GM21360 (cell line): ENCODE data around the gene SYNPO2.
"Not testable (repeated sequence)": the region's sequence is repeated elsewhere in the genome, so short reads cannot be mapped to it uniquely, and the experiment has no call there.

ENCODE experiments used
- ATAC-seq: cut with Tn5 transposase; IDR thresholded peaks from one replicate; pipeline ENCODE4 v1.9.1; 2021; ENCODE audit warnings: mild to moderate bottlenecking, moderate library complexity; ENCODE audit not compliant: unreplicated experiment

The SYNPO2 gene

DNA sequence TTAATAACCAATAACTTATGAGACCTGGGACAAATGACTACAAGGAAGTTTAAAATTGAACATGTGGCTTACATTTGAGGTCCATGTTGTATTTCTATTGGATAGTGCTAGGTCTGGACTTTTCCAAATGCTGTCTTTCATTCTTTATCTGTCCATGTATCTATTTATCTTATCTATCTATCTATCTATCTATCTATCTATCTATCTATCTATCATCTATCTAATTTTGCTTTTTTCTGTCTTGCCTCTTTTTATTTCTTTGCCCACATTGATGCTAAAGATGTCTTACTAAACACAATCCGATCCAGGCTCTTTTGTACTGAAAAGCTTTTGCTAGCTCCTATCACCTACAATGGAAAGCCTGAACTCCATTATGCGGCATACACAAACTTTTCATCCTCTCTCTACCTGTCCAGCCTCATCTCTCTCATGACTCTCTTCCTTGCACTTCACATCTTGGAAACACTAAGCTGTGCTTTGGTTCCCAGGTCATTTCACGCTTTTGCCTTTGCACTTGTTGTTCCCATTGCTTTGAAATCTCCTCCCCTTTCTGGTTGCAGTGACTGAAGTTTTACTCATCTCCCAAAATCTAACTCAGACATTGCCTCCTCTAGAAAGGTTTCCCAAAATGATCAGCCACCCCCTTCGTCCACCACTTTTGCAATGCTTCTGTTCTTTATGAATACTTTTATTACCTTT, 107.2 kb downstream of the SYNPO2 start:
- no peak for ATAC-seq

DNA sequence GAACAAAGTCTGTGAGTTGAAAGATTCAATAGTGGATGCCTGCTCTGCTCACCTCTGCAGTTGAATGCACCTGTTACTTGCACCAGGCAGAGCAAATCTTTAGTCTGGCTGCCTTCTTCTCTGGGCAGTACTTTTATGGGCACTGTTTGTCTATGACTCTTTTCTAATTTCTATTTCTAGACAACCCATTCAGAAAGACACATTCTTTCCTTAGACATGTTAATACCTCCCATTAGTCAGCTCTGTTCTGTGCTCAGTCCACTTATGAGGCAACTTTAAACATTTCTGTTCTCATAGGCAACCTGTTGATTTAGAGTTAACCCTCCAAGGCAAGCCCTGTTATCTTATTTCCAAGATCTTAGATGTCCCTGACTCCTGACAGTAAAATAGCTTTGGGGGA, 108.9 kb downstream of the SYNPO2 start:
- no peak for ATAC-seq

DNA sequence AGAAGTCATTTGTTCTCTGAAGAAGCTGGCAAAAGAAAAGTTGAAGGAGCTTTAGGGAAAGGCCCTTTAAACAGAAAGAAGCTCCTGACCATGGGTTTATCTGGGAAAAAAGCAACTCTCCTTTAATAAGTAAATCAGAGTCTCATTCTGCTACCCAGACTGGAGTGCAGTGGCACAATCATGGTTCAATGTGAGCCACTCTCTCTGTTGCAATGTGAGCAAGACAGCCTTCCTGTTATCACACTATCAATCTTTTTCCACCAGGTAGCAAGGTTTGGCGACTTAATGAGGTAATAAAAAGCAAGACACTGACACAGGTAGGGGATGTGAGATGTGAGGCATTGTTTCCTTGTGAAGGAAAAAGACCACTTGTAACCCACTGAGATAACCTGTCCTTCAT, 111.3 kb downstream of the SYNPO2 start:
- ATAC-seq, result no peak

DNA sequence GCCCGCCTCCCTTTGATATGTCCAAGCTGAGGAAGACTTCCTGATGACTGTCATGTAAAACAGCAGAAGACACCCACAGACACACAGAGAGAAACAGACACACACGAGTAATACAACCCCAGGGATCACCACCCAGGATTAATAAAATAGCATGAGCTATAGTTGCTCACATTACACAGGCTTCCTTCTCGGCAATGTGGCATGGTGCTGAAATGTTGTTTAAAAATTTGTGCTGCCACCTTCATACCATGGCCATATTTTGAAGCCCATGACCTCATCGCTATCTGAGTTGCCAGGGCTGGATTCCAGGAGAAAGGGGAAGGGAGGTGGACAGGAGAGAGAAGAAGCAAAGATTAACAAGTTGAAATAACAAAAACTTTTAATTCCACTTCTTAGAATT, 111.7 kb downstream of the SYNPO2 start:
- ATAC-seq, result no peak

DNA sequence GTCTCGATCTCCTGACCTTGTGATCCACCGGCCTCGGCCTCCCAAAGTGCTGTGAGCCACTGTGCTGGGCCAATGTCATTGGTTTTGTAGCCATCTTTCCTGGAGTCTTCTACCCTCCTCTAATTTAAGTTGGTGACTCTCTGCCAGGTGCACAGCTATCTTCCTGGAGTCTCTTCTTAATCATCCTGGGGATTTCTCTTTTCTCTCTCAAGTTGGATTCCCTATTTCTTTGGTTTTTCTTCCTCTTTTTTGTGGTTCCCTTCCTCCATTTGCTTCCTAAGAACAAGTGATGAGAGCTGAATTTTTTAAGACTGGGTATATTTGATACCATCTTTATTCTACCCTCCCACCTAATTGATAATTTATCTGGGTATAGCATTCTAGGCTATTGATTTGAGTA, 113.8 kb downstream of the SYNPO2 start:
- ATAC-seq, result no peak

DNA sequence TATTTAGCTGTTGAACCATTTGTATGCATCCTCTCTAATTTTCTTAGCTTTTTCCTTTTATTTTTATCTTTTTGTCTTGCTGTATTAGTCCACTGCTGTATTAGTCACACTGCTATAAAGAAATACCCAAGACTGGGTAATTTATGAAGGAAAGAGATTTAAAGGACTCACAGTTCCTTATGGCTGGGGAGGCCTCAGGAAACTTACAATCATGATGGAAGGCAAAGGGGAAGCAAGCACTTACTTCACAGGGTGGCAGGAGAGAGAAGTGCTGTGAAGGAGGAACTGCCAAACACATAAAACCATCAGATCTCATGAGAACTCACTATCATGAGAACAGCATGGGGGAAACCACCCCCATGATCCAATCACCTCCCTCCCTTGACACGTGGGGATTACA, 114.3 kb downstream of the SYNPO2 start:
- not testable (repeated sequence) for ATAC-seq

DNA sequence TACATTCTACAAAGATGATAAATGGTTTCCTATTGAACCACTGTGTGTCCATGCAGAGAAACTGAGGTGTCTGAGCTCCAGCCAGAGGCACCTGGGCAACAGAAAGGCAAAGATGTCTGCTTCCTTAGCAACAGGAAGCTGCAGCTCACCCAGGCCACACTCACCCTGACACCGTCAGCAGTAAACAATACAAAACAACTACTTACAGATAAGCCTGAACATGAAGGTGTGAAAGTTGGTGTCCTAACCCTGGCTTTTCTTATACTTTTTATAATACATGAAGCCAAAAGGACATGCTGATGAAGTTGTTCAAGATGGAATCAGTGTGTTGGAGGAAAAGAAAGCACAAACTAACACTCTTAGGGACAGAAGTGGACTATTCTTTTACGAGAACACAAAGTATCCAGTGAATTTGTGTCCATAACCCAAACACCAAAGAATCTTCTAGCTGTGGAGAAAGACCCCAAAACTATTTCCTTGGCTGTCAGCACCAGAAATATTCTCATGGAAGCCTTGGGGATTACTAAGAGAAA, 117.3 kb downstream of the SYNPO2 start:
- ATAC-seq, result no peak

DNA sequence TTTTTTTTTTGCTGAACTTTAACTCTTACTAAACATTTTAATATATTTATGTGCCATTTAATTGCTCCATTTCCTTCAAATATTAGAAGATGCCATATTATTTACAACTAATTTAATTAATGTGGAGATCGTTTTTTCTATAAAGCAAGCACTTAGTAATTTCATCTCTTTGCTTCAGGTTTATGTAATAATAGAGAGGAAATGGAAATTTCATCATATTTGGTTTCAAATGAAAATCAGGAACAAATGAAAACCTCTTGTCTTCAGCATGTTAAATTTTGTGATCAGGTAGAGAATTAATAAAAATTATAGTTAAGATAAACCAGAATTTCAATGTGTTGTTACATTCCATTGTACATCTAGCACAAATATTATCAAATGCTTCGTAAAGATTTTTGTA, 120.1 kb downstream of the SYNPO2 start:
- no peak for ATAC-seq

DNA sequence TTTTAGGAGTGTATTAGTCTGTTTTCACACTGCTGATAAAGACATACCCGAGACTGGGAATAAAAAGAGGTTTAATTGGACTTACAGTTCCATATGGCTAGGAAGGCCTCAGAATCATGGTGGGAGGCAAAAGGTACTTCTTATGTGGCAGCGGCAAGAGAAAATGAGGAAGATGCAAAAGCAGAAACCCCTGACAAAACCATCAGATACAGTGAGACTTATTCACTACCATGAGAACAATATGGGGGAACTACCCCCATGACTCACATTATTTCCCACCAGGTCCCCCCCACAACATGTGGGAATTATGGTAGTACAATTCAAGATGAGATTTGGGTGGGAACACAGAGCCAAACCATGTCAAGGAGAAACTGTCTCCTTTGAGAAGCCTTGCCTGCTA, 121.6 kb downstream of the SYNPO2 start:
- not testable (repeated sequence) for ATAC-seq

DNA sequence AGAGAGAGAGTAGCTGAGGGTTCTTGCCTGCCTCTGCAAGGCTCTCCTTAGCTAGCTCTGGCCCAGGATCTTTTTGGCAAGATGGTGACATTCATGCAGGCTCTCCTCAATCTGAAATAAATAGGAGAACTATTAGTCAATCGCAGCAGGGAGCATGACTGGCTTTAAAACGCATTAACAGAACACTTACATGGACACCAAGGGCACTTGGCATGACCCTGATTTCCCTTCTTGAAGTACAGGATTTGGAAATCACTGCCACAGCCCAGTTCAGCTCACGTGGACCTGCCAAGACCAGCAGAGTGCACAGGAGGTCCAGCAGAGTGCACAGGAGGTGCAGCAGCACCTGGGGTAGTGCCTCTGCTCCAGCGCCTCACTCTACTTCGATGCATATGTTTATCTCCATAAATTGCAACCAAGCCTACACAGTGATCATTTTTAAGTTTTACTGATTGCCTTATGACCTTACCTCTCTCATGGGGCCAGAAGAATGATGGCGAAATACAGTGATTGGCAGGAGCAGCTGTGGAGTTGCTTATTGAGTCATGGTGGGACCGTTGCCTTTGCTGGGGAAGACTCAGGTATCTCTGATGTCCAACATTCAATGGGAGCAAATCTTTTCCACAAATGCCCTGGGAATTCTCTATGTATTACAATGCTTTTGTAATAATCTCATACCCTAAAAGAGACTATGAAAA, 122.4 kb downstream of the SYNPO2 start:
- ATAC-seq, result no peak

DNA sequence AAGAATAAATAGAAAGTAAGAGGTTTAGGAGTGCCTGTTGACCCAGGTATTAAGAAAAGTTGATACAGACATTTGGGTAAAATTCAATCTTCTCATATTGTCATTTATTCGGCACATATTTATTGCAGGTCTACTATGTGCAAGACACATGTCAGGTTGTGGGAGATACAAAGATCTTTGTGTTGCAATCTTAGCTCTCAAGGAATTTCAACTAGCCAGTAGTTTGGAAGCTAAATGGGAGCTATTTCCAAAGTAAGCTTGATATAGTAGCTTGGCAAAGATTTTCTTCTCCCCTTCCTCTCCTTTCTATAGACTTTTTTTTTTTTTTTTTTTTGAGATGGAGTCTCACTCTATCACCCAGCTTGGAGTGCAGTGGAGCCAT, 122.9 kb downstream of the SYNPO2 start:
- ATAC-seq, result no peak

DNA sequence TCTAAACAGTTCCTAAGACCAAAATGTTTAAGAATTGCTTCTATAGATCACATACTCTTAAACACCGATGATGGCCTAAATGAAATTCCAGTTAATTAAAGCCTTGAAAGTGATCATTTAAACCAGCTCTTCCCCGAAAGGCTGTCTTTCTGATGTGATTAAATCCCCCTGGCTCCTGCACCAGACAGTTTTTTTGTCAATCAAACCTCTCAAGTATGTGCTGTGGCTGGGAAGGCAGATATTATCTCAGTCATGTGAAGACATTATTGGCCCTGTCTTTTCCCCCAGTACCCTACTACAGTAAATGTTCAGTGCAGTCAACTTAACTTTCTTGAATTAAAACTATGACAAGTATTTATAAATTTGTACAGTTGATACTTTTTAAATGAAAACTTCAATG, 126.0 kb downstream of the SYNPO2 start:
- ATAC-seq, result no peak

DNA sequence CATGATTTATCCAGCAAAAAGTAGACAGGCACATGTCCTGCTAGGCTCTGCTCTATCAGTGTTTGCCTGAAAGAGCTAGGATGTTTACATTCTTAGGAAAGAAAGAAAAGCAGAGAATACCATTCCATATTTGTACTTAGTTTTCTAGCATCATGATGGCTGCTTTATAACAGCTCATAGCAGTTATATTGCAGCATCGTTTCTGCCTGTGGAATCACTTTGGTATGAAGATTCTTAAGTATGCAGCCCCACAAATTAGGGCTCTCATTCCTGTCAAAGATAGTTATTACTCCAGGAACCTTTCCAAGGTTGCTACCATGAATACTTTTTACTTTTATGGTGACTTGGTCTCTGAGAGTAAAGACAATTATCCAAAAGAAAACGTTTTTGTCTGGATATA, 128.0 kb downstream of the SYNPO2 start:
- ATAC-seq, result no peak

DNA sequence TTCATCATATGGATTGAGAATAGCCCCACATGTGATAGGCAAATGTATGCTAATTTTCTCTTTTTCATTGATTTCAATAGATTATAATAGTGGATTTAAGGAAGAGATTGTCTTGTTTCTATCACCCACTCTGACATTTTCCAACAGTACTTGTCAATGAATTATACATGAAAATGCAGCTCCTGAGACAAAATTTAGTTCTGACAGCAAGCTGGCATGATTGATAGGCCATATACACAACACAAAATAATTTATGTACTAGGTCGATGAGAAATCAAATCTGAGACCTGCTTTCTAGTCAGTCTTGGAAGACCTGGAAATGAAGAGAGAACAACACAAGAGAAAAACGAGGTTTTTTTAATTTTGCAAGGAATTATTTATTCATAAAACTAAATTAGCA, 129.0 kb downstream of the SYNPO2 start:
- no peak for ATAC-seq

DNA sequence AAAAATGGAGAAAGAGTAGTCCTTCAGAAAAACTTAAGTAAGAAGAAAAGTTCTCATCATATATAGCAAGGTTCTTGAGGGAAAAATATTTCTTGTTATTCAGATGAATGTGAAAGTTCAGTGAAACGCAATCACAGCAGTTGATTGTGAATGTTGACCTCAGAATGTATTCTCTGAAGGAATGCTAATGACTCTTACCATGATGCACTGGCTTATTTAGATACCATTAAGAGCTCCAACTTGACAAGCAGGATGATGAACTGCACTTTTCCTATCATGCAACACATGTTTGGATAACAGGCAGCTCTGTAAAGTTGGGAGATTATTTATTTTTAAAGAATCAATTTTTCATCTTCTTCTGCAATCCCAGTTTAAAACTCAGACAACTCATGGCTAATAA, 131.5 kb downstream of the SYNPO2 start:
- no peak for ATAC-seq

DNA sequence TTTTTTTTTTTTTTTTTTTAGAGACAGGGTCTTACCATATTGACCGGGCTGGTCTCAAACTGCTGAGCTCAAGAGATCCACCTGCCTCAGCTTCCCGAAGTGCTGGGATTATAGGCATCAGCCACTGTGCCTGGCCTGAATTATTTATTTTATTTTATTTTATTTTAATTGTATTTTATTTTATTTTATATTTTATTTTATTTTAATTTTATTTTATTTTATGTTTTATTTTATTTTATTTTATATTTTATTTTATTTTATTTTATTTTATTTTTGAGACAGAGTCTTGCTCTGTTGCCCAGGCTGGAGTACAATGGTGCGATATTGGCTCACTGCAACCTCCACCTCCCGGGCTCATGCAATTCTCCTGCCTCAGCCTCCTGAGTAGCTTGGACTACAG, 133.9 kb downstream of the SYNPO2 start:
- ATAC-seq, result not testable (repeated sequence)

DNA sequence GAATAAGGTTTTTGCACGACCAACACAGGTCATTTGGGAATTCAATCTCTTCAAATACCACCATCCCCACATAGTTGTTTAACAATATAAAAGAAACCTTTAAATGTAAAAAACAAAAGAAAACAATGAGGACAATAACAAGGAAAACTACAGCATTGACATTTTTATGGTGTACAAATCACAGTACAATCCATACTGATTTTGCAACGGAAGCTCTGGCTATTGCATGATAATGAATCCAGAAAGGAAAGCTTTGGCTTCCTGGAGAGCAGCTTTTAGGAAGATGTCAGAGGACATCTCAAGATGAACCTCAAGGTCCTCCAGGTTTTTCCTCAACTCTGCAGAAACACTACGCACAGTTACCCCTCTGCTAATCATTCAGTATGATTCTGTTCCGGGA, 135.4 kb downstream of the SYNPO2 start:
- ATAC-seq, result no peak

DNA sequence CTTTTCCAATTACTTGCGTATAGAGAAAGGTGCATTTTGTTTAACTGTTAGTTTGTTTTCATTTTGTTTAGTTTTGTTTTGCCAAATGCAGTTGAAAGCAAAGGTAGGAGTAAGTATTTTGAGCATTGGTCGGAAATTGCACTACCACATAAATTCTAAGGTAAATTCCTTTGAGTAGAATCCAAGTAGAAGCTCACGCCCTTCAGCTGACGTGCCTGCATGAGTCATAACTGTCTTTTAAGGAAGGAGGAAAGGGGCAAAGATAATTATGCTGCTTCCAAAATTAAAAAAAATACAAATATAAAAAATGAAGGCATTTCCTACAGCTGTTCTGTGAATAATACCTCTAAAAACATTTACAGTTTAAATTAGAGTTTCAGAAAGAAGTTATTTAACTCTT, 136.8 kb downstream of the SYNPO2 start:
- no peak for ATAC-seq

DNA sequence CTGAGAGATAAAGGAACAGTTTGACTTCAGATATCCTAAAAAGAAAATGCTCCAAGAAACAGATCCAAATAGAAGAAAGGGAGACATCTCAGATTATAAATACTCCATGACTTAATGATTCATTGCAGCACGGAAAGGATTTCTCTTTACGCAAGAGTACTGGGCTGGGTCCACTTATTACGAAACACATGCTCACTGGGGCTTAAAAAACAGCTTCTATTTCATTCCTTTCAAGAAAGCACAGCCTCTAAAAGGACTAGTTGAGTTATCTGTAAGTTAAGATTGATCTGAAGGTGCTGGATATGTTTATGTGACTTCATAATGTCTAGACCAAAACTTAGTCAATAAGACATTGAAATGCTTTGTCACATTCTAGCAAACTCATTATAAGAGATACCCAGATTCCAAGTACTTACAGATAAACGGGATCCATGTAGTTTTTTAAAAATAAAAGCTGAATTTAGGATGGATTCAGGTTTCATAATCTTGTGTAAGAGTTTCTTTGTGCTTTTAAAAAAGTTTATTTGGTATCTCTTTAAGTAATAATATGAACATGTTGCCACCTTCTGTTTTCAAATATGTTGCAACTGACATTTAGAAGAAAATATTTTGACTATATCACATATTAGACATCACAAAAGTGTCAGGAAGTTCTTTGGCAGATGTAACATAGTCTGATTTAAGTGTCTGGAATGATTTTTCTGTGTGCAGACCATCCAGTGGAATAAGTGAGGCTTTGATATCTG, 137.4 kb downstream of the SYNPO2 start:
- ATAC-seq, result no peak

DNA sequence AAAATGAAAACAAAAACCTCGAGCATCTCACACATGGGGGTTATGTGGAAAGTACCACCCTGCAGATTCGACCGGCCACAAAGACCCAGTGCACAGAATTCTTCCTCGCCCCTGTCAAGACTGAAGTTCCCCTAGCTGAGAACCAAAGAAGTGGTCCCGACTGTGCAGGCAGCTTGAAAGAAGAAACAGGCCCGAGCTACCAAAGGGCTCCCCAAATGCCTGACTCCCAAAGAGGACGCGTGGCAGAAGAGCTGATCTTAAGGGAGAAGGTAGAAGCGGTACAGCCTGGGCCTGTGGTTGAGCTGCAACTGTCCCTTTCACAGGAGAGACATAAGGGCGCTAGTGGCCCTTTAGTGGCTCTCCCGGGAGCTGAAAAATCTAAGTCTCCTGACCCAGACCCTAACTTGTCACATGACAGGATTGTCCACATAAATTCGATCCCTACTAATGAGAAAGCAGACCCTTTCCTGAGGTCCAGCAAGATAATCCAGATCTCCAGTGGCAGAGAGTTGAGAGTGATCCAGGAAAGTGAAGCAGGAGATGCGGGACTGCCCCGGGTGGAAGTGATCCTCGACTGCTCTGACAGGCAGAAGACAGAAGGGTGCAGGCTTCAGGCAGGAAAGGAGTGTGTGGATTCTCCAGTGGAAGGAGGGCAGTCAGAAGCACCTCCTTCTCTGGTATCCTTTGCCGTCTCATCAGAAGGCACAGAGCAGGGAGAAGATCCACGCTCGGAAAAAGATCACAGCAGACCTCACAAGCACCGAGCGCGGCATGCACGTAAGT, 138.2 kb downstream of the SYNPO2 start:
- ATAC-seq, result no peak

DNA sequence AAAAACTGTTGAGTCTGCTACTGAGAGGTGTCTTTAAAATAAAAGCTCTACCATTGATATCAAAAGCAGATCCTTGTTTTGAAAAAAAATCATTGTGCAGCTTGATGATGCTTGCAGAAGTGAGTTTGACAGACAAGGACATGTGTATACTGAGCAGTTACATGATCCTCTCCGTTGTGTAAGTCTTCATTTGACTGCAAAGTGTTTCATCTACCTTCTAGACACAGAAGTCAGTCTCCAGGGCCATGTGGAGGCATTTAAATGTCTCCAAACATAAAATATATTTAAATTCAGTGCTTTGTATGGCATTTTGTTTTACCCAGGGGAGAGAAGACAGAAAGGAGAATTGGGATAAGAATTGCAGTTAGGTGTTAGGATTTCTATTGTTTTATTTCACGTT, 139.2 kb downstream of the SYNPO2 start:
- no peak for ATAC-seq
